HS-27A (cell line): ENCODE data around the gene HMCN2.

Experiments
- DNase-seq: peaks from one replicate; pipeline ENCODE4 v3.0.0-alpha.2; 2012; ENCODE audit warnings: low read depth, missing footprints

Gene HMCN2

GRCh38 chr9:130311003-130311402 is 45.4 kb downstream of the HMCN2 start:
- no peak for DNase-seq

DNA sequence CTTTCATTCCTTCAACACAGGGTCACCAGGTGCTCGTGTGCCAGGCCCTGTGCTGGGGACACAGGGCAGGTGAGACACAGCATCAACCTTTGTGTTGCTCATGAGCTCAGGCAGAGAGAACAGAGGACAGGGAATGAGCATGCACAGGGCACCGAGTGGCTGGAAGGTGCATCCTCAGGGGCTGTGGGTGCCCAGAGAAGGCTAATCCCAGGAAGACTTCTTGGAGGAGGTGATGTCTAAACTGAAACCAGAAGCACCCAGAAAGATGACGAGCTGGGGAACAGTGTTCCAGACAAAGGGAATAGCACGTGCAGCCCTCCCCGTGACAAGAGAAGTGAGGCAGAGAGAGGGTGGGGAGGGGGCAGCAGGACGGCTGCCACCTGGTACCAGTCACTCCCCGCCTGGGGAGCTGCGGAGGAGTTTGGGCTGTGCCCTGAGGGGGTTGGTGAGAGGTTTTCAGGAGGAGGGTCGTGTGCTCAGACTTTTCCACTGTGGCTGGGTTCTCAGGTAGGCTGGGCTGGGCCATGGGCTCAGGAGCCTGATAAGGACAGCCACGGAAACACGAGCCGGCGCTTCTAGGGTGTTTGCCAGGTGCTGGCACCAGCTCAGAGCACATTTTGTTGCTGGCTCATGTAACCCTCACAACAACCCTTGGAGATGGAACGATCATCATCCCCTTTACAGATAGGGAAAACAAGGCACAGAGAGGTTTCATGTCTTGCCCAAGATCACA is 46.0 kb downstream of the HMCN2 start:
- DNase-seq: no peak

GRCh38 chr9:130313103-130313858 is 47.7 kb downstream of the HMCN2 start:
- no peak for DNase-seq

DNA sequence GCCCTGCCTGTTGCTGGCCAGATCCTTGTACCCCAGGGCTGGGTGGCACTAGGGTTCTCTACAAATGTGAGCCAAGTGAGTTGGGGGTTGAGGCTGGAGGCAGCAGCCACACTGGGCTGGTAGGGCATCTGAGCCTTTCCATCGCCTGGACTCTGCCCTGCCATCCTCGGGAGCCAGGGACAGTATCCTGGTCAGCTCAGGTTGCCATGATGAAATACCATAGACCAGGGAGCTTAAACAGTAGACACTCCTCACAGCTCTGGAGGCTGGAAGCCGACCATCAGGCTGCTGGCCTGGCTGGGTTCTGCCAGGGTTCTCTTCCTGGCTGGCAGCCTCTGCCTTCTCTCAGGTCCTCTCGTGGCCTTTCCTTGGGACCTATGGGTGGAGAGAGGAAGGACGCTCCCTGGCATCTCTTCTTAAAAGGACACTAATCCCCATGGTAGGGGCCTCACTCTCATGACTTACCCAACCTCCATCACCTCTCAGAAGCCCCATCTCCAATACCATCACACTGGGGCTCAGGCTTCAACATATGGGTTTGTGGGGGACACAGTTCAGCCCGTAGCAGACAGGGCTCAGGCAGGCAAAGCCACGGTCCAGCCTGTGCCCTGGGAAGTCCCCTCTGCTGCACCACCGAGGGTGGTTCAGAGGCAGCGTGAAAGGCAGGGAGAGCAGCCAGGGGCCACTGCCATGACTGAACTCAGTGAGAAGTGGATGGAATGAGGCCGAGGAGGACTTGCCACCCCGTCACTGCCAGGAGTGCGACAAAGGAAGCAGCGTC is 50.1 kb downstream of the HMCN2 start:
- DNase-seq: no peak

- DNase-seq: no peak
Measured at GRCh38 chr9:130316430-130316829, 50.9 kb downstream of the HMCN2 start.

DNA sequence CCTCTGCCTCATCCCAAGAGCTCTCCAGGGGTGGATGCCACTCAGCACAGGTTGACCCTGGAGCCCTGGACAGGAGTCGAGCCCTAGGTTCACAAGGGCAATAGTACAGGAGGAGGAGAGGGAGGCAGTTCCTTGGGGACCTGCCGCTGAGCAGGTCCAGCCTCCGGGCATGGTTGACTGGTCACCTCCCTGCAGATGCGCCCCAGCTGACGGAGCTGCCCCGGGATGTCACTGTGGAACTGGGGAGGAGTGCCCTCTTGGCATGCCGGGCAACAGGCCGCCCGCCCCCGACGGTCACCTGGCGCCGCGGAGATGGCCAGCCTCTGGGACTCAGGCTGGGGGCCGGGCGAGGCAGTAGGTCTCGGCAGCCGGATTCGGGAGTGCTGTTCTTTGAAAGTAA is 53.7 kb downstream of the HMCN2 start:
- no peak for DNase-seq

DNA sequence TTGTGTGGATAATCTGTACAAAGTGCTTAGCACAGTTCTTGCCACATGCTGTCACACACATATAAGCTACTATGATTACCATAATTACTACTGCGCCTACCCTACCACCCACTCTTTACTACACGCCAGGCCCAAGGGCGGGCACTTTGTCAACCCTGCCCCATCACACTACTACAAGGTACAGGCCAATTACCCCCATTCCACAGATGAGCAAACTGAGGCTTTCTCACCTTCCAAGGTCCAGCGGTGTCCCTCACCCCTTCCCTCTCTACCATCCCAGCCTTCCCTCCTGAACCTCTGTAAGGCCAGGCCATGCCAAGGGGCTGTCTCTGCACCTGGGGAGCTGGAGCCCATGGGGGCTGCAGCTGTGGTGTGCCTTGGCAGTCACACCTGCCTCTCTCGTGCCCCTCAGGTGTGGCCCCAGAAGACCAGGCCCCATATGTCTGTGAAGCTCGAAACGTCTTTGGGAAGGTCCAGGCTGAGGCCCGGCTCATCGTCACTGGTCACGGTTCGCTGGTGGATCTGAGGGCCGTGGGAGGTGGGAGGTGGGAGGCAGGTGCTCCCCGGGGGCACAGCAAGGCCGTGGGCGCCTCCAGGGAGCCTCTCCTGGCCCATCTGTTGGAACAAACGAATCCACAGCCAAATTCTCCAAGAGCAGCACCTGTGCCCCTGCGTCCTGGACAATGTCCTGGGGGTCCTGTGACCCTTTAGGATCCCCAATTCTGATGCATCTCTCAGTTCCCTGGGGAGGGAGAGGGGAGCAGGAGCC is 54.6 kb downstream of the HMCN2 start:
- no peak for DNase-seq

DNA sequence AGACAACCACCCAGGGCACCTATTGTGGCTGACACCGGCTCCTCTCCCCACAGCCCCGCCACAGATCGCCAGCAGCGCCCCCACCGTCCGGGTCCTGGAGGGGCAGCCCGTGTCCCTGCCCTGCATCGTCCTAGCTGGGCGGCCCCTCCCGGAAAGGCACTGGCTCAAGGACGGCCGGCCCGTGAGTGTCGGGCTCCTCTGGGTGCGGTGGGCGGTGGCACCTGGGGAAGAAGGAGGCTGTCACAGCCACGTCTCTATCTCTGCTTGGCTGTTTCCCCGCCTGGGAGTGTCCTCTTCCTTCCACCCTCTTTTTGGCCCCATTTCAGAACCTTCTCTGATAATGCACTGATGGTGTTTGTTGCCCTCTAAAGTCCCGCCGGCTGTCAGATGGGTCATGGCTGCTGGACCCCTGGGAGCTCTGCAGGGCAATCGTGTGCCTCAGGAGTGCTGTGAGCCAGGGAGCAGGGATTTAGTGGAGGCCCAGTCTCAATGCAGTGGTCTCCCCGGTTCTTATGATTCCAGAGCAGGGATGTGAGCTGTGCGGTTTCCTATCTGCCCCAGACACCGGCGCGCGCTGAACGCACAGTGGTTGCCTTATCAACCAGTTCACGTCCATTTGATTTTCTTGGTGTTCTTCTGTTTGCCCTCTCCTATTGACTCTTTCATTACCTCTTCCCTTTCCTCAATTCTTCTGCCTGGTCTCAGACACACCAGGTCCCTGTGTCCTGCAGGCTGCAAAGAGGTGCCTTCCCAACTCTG is 55.3 kb downstream of the HMCN2 start:
- DNase-seq: no peak

DNA sequence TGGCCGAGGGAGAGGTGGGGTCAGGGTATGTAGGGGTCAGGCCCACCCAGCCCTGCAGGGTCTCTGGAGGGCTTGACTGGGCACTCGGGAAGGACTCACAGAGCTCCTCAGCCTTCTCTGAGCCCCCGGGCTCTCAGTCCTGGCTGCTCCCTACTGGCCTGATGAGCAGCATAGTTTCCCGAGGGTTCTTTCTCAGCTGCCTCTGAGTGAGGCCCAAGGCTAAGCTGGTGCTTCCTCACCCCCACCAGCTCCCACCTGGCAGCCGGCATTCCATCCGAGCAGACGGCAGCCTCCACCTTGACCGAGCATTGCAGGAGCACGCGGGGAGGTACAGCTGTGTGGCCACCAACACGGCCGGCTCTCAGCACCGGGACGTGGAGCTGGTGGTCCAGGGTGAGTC is 56.0 kb downstream of the HMCN2 start:
- no peak for DNase-seq

- DNase-seq: no peak
Measured at GRCh38 chr9:130323051-130323745, 57.6 kb downstream of the HMCN2 start.

DNA sequence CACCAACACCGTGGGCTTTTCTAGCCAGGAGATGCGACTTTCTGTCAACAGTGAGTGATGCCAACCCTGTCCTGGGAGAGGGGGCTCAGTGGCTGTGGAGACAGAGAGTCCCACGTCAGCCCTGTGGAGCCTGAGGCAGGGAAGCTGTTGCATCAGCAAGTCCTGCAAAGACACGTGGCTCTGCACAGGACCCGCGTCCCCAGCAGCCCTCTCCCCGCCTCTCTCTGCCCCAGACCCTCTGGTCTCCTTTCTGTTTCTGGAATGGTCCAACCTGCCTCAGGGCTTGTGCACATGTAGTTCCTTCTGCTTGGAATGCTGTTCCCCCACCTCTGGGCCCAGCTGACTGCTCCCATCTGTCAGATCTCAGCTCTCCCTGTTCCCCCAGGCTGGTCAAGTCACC is 60.4 kb downstream of the HMCN2 start:
- DNase-seq: no peak

DNA sequence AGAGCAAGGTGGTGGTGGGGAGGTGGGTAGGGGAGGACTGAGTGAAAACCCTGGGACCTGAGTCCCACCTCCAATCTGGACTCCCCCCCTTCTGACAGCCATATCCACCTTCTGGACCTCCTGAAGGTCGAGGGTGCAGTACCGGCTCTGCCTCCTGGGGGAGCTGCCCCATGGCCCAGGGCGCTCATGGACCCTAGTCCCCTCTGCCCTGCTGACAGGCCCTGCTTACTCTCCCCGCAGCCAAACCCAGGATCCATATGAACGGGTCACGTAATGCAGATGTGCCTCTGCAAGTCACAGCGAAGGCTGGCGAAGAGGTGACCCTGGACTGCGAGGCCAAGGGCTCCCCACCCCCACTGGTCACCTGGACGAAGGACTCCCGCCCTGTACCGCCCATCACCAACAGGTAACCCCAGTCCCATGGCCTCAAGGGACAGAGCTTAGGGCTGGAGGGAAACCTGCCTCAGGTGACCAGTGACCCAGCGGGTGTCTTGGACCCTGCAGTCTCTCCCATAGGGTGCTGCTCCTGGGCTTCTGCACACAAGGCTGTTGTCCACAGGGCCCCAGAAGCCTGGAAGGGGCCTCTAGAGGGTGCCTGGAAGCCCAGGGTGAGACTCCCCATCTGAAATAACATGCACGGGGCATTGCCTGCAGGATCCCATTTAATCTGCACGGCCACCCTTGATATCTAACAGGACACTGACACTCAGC is 61.7 kb downstream of the HMCN2 start:
- DNase-seq: no peak

GRCh38 chr9:130327781-130328348 is 62.3 kb downstream of the HMCN2 start:
- DNase-seq: no peak

DNA sequence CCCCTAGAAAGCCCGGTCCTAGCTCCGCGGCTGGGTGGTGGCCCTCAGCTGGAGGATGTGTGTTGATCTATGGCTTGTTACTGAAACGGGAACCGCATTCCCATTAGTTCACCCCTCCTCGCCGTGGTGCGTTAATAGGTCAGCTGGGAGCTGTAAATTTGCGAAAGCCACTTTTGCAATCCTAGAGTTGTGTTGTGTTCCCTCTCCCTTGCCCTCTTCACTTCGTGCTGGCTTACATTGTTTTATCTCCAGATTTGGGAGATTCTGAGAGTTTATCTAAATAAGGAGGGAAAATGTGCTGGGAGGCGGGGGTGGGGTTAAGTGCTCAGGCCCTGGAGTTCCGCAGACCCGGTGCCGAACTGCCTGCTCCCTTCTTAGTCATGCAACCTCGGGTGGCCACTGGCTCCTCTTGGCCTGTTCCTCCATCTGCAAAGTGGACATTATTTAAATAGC is 62.8 kb downstream of the HMCN2 start:
- DNase-seq: no peak

- DNase-seq: no peak
Measured at GRCh38 chr9:130329061-130329460, 63.5 kb downstream of the HMCN2 start.

- no peak for DNase-seq
Measured at GRCh38 chr9:130330202-130330862, 64.8 kb downstream of the HMCN2 start.

DNA sequence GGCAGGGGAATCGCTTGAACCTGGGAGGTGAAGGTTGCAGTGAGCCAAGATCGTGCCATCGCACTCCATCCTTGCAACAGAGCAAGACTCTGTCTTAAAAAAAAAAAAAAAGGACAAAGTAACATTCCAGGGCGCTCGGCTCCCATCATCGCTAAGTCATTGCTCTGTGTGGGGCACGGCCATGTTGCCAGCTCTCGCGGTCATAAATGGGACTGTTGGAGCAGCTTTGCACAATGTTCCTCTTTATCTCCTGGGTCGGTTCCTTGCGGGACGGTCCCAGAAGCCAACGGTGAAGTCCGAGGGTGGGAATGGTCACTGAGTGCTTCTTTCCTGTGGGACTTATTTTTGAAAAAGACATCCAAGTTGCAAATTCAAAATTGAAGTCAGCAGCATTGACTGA is 65.5 kb downstream of the HMCN2 start:
- DNase-seq: no peak

DNA sequence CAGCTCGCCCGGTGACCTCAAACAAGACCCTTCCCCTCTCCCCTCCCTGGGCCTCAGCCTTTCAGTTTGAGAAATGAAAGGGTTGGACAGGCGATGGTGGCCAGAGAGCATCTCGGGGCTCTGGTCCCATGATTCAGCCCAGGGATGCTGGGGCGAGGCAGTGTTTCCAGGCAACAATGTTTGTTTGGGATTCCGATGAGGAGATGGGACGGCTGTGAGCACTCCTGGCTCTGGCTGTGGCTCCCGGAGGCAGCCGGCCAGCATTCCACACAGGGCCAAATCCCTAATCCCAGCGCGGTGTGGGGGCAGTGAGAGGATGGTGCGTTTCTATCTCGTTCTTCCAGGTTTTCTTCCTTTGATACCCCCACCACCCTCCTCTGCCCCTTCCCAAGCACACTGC is 66.0 kb downstream of the HMCN2 start:
- no peak for DNase-seq

DNA sequence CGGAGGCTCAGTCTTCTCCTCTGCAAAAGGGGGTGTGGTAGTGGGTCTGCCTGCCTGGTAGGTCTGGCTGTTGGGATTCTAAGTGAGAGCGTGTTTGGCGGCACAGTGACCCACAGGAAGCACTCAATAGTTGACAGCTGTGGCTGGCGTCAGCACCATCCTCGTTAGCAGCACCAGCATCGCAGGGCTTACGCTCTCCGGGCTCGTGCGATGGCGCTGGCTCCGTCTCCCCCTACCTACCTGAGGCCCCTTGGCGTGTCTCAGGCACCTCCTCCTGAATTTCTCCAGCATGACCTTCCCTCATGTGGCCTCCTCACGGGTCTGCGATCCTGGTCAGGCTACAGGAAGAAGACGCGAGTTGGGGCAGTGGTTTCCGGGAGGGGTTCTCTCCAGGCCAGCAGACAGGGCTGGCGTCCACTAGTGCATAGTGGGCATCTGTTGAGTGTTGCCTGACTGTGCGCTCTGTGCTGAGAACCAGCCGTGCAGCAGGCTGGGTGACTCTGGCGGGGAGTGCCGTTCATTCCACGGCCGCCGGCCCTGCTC is 66.9 kb downstream of the HMCN2 start:
- DNase-seq: no peak
